Endothelial cell of umbilical vein (primary cell): ENCODE measurements around the gene RNF175. TPM values are rescaled to one million over a fixed set of nuclear protein-coding genes. Genes with fewer than 3 reads are reported as not detected.

Source experiments
- BruUV-seq: library from RNA; stranded (reverse); fragments of 400-500 nt; replicated peaks from 2 replicates; lab custom pipeline; 2021; lab: Mats Ljungman, UMichigan
- CTCF ChIA-PET: fragments of 300-600, 350-600 bp; sonication (Branson Sonifier 250); formaldehyde crosslinking; loops from one replicate; lab custom pipeline; 2021; ENCODE audit warnings: antibody characterized with exemption, inconsistent platforms; lab: Charles Lee
- POLR2A ChIA-PET: fragments of 300-600, 350-600 bp; sonication (Branson Sonifier 250); formaldehyde crosslinking; loops from one replicate; lab custom pipeline; 2021; ENCODE audit warnings: antibody characterized with exemption, inconsistent platforms; lab: Charles Lee
- DNase-seq: peaks from one replicate; pipeline ENCODE4 v3.0.0-alpha.2; 2011; ENCODE audit warnings: low read depth, low spot score
- FAIRE-seq: peaks from 2 replicates; lab custom pipeline; 2011; peaks lifted over from hg19 to GRCh38; lab: Jason Lieb, UNC
- H2AFZ ChIP-seq: 2 replicates; pipeline ENCODE4 v1.6.0; 2012; ENCODE audit warnings: low read depth, low read length, control low read depth, inconsistent platforms
- H3K27ac ChIP-seq: 2 replicates; pipeline ENCODE4 v1.5.1; 2011; ENCODE audit warnings: low read depth, mild to moderate bottlenecking, control low read depth, low read length, moderate library complexity; ENCODE audit not compliant: insufficient read depth
- H3K27me3 ChIP-seq, 2 experiments: 2 replicates each; pipeline versions ENCODE4 v1.6.0 to v1.6.1; 2011; ENCODE audit warnings: low read length in 2 of 2, mixed read lengths in 1 of 2; ENCODE audit not compliant: control insufficient read depth in 2 of 2, insufficient read depth in 2 of 2
- H3K36me3 ChIP-seq, 2 experiments: 2 replicates in 1 of 2; 3 replicates in 1 of 2; pipeline ENCODE4 v1.5.1; 2011; ENCODE audit warnings: low read length in 2 of 2, mild to moderate bottlenecking in 1 of 2, moderate library complexity in 1 of 2; ENCODE audit not compliant: control insufficient read depth in 2 of 2, insufficient read depth in 2 of 2; ENCODE audit errors: extremely low read depth in 1 of 2
- H3K4me1 ChIP-seq: 3 replicates; pipeline ENCODE4 v1.5.1; 2011; ENCODE audit warnings: mild to moderate bottlenecking, low read length; ENCODE audit not compliant: control insufficient read depth, insufficient read depth; ENCODE audit errors: extremely low read depth
- H3K4me2 ChIP-seq: 2 replicates; pipeline ENCODE4 v1.6.1; 2011; ENCODE audit warnings: low read length, control low read depth, mixed read lengths; ENCODE audit not compliant: insufficient read depth
- H3K4me3 ChIP-seq, 3 experiments: fragments of 200-600 bp in 1 of 3; sonication (generic), shearing (Covaris generic) in 1 of 3; replicated peaks in 1 of 3; 2 replicates each; pipeline ENCODE4 v1.5.1; 2011 to 2016; ENCODE audit warnings: control low read depth in 3 of 3, low read length in 3 of 3, mild to moderate bottlenecking in 2 of 3, inconsistent platforms in 1 of 3, low read depth in 1 of 3, moderate library complexity in 1 of 3; ENCODE audit not compliant: insufficient read depth in 1 of 3
- H3K79me2 ChIP-seq: 2 replicates; pipeline ENCODE4 v1.6.0; 2012; ENCODE audit warnings: low read length, inconsistent platforms; ENCODE audit not compliant: control insufficient read depth, insufficient read depth
- H3K9ac ChIP-seq: replicated peaks from 2 replicates; pipeline ENCODE3; 2011; ENCODE audit warnings: low read length, control low read depth; ENCODE audit not compliant: insufficient read depth; ENCODE audit errors: extremely low read depth
- H3K9me1 ChIP-seq: replicated peaks from 3 replicates; pipeline ENCODE4 v1.6.0; 2011; ENCODE audit warnings: mild to moderate bottlenecking, low read length; ENCODE audit not compliant: control insufficient read depth, insufficient read depth; ENCODE audit errors: extremely low read depth
- H3K9me3 ChIP-seq: replicated peaks from 2 replicates; pipeline ENCODE4 v1.5.1; 2012; ENCODE audit warnings: low read length, inconsistent platforms; ENCODE audit not compliant: control insufficient read depth, insufficient read depth
- H4K20me1 ChIP-seq: replicated peaks from 2 replicates; pipeline ENCODE3; 2011; ENCODE audit warnings: mild to moderate bottlenecking, low read length; ENCODE audit not compliant: control insufficient read depth, insufficient read depth; ENCODE audit errors: extremely low read depth
- EZH2 ChIP-seq: IDR thresholded peaks from 2 replicates; pipeline ENCODE4 v1.6.1; 2012; ENCODE audit warnings: borderline replicate concordance, low read depth, mild to moderate bottlenecking, moderate library complexity, low read length, inconsistent platforms; ENCODE audit not compliant: severe bottlenecking
- FOS ChIP-seq: IDR thresholded peaks from 2 replicates; pipeline ENCODE4 v1.6.1; 2011; ENCODE audit warnings: mild to moderate bottlenecking, low read length, moderate library complexity, borderline replicate concordance; ENCODE audit not compliant: insufficient read depth
- GATA2 ChIP-seq: IDR thresholded peaks from 2 replicates; pipeline ENCODE4 v1.7.0; 2011; ENCODE audit warnings: low read depth, mild to moderate bottlenecking, moderate library complexity, mixed read lengths, low read length; ENCODE audit not compliant: insufficient read length, insufficient read depth
- JUN ChIP-seq: IDR thresholded peaks from 2 replicates; pipeline ENCODE4 v1.6.1; 2011; ENCODE audit warnings: borderline replicate concordance, low read depth; ENCODE audit not compliant: insufficient read length, insufficient read depth
- MYC ChIP-seq: IDR thresholded peaks from one replicate; pipeline ENCODE4 v1.6.1; 2011; ENCODE audit warnings: mild to moderate bottlenecking, low read depth, low read length
- POLR2A ChIP-seq: IDR thresholded peaks from 2 replicates; pipeline ENCODE4 v1.6.1; 2012; ENCODE audit warnings: low read depth, mild to moderate bottlenecking, control low read depth, low read length
- POLR2AphosphoS5 ChIP-seq: IDR thresholded peaks from 2 replicates; pipeline ENCODE4 v1.6.1; 2012; ENCODE audit warnings: low read depth, mild to moderate bottlenecking, control low read depth, low read length, moderate library complexity; ENCODE audit not compliant: insufficient read depth
- dilution Hi-C: fragments of 300-500 bp; cut with MboI; formaldehyde crosslinking; loops from one replicate; pipeline ENCODE4 v1.15.0; 2019; ENCODE audit warnings: low sequenced_read_pairs; ENCODE audit not compliant: extremely low pct_ligation_motif_present
- intact Hi-C: fragments of 100-400 bp; cut with micrococcal nuclease; formaldehyde crosslinking; loops from one replicate; pipeline ENCODE4 v1.10.0; 2022
- polyA plus RNA-seq, 4 experiments: library from polyadenylated mRNA; depleted of rRNA in 3 of 4; stranded (reverse) in 3 of 4; unstranded in 1 of 4; fragments of >200 nt; gene quantifications; 2 replicates each; pipeline versions ENCODE4 v1.2.1 to v1.2.3, GENCODE V29; 2011 to 2012; ENCODE audit warnings: missing spikeins in 1 of 4
- total RNA-seq: library from RNA; stranded (reverse); gene quantifications from 2 replicates; pipeline ENCODE4 v1.2.3, GENCODE V29; 2021
- TF ChIP-seq, protein P1 (sequence below), 2 donors: IDR thresholded peaks; 1 replicate in 1 of 2; 2 replicates in 1 of 2; pipeline ENCODE4 v1.5.1; 2011; ENCODE audit warnings: low read length in 2 of 2, mild to moderate bottlenecking in 2 of 2, moderate library complexity in 2 of 2, control low read depth in 1 of 2, inconsistent platforms in 1 of 2, low read depth in 1 of 2; ENCODE audit not compliant: insufficient read depth in 1 of 2; ENCODE audit errors: extremely low read depth in 1 of 2
- TF ChIP-seq, protein P2 (sequence below): IDR thresholded peaks from 2 replicates; pipeline ENCODE4 v1.6.1; 2011; ENCODE audit not compliant: insufficient read depth, insufficient read length

RNF175 gene
- total and polyA plus RNA-seq, 2 donors (not counting 3 experiments of a cell fraction or from before 2014, with no cell fraction given), result not detected

DNA sequence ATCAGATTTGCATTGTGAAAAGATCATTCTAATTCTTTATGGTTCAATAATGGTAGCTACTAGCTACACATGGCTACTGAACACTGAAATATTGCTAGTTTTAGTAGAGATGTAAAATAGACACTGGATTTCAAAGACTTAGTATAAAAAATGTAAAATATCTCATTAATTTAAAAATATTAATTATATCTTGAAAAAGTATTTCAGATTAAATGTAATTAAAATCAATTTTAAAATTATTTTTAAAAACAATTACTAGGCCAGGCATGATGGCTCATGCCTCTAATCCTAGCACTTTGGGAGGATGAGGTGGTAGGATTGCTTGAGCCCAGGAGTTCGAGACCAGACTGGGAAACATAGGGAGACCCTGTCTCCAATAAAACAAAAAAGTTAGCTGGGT is 96.2 kb downstream of the RNF175 start:
- no peak for FAIRE-seq
- Histone ChIP-seq H3K4me1 (no peaks in the 10 kb centered on the region), H3K9me3 (no peaks in the 10 kb centered on the region), H3K4me2 (no peak overlapping the region), H2AFZ (no peak overlapping the region), H3K4me3 (no peak overlapping the region), H4K20me1 (no peaks in the 10 kb centered on the region), H3K36me3 (no peaks in the 10 kb centered on the region), H3K9ac (no peak overlapping the region), H3K27ac (no peak overlapping the region), H3K9me1 (no peaks in the 10 kb centered on the region), H3K79me2 (no peaks in the 10 kb centered on the region), H3K27me3 (peaks cover 0 to 3% of the 10 kb centered on the region in 2 experiments)
- no peak for TF ChIP-seq POLR2AphosphoS5
- TF ChIP-seq, protein P1, sequence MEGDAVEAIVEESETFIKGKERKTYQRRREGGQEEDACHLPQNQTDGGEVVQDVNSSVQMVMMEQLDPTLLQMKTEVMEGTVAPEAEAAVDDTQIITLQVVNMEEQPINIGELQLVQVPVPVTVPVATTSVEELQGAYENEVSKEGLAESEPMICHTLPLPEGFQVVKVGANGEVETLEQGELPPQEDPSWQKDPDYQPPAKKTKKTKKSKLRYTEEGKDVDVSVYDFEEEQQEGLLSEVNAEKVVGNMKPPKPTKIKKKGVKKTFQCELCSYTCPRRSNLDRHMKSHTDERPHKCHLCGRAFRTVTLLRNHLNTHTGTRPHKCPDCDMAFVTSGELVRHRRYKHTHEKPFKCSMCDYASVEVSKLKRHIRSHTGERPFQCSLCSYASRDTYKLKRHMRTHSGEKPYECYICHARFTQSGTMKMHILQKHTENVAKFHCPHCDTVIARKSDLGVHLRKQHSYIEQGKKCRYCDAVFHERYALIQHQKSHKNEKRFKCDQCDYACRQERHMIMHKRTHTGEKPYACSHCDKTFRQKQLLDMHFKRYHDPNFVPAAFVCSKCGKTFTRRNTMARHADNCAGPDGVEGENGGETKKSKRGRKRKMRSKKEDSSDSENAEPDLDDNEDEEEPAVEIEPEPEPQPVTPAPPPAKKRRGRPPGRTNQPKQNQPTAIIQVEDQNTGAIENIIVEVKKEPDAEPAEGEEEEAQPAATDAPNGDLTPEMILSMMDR (IDR thresholded peaks at IDR 0.05; ENCODE audit: extremely low read depth in 1 of 2, insufficient read depth in 1 of 2, low read depth in 1 of 2, low read length in 2 of 2), result no peak
- TF ChIP-seq GATA2, result no peak
- no peak for TF ChIP-seq EZH2
- TF ChIP-seq, protein P2, sequence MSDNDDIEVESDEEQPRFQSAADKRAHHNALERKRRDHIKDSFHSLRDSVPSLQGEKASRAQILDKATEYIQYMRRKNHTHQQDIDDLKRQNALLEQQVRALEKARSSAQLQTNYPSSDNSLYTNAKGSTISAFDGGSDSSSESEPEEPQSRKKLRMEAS, result no peak
- TF ChIP-seq MYC, result no peak
- TF ChIP-seq FOS, result no peak
- no peak for TF ChIP-seq JUN
- TF ChIP-seq POLR2A, result no peak
- no TSS peak for BruUV-seq
- no peak for DNase-seq
- ChIA-PET POLR2A (no interaction called here), CTCF (no interaction called here)
- intact Hi-C loops (no loop called here), dilution Hi-C loops (no loop called here)
